HepG2 (cell line): Measurements from ENCODE around the gene SYNGR1. TPM values are rescaled to one million over a fixed set of nuclear protein-coding genes. Genes with fewer than 3 reads are reported as not detected.

Source experiments
- GABPA ChIP-seq, 2 experiments: IDR thresholded peaks; 2 replicates each; pipeline ENCODE4 v1.6.1; 2011 to 2016; ENCODE audit warnings: low read depth in 2 of 2, low read length in 1 of 2, missing biosample characterization in 1 of 2, missing genetic modification characterization in 1 of 2
- HCFC1 ChIP-seq: fragments of 150-350 bp; IDR thresholded peaks from 2 replicates; pipeline ENCODE4 v1.6.1; 2014; ENCODE audit warnings: low read depth, low read length
- HES4 ChIP-seq: sonication (generic); formaldehyde crosslinking; IDR thresholded peaks from 2 replicates; pipeline ENCODE4 v1.9.0; 2021; ENCODE audit warnings: mild to moderate bottlenecking, missing genetic modification reagents, borderline replicate concordance
- HNRNPL ChIP-seq: fragments of 200-400 bp; formaldehyde crosslinking; IDR thresholded peaks from 2 replicates; pipeline ENCODE4 v1.6.1; 2017; ENCODE audit warnings: mild to moderate bottlenecking, low read depth, low read length
- JDP2 ChIP-seq: sonication (generic); formaldehyde crosslinking; IDR thresholded peaks from 2 replicates; pipeline ENCODE4 v1.8.1; 2022; ENCODE audit warnings: missing genetic modification reagents, borderline replicate concordance
- NBN ChIP-seq: fragments of 450-650 bp; conservative IDR thresholded peaks from 2 replicates; pipeline ENCODE4 v1.6.1; 2017
- PITX1 ChIP-seq: sonication (generic); formaldehyde crosslinking; IDR thresholded peaks from 2 replicates; pipeline ENCODE4 v1.5.1; 2020; ENCODE audit warnings: mild to moderate bottlenecking, missing genetic modification reagents
- RBM22 ChIP-seq: fragments of 200-400 bp; formaldehyde crosslinking; optimal IDR thresholded peaks from 2 replicates; pipeline ENCODE3; 2017; ENCODE audit warnings: mild to moderate bottlenecking, low read length, moderate library complexity
- RCOR2 ChIP-seq: IDR thresholded peaks from 2 replicates; pipeline ENCODE4 v1.6.1; 2016; ENCODE audit warnings: missing biosample characterization, missing genetic modification reagents
- SKIL ChIP-seq: sonication (generic); formaldehyde crosslinking; IDR thresholded peaks from 2 replicates; pipeline ENCODE4 v1.8.0; 2022; ENCODE audit warnings: missing genetic modification reagents, mild to moderate bottlenecking, moderate library complexity, borderline replicate concordance
- ZNF207 ChIP-seq: fragments of 450-650 bp; IDR thresholded peaks from 2 replicates; pipeline ENCODE4 v1.6.1; 2016; ENCODE audit warnings: antibody characterized with exemption, borderline replicate concordance
- ZNF235 ChIP-seq: sonication (generic); formaldehyde crosslinking; IDR thresholded peaks from 2 replicates; pipeline ENCODE4 v1.8.1; 2023; ENCODE audit warnings: mild to moderate bottlenecking, missing genetic modification reagents, borderline replicate concordance
- ZNF354B ChIP-seq: sonication (generic); formaldehyde crosslinking; IDR thresholded peaks from 2 replicates; pipeline ENCODE4 v1.8.0; 2022; ENCODE audit warnings: mild to moderate bottlenecking, missing genetic modification reagents
- ZNF468 ChIP-seq: sonication (generic); formaldehyde crosslinking; IDR thresholded peaks from 2 replicates; pipeline ENCODE4 v1.8.0; 2022; ENCODE audit warnings: mild to moderate bottlenecking, moderate library complexity, missing genetic modification reagents
- ZNF512 ChIP-seq: sonication (generic); formaldehyde crosslinking; IDR thresholded peaks from 2 replicates; pipeline ENCODE4 v1.4.0; 2020; ENCODE audit warnings: mild to moderate bottlenecking, missing genetic modification reagents
- polyA plus RNA-seq, 8 experiments: library from polyadenylated mRNA; depleted of rRNA in 3 of 8; stranded (reverse) in 7 of 8; unstranded in 1 of 8; fragments of >200 nt; fragmentation: Illumina TruSeq in 4 of 8; extraction: Trizol in 4 of 8; gene quantifications; 2 replicates each; pipeline versions ENCODE4 v1.2.1 to v1.2.3, GENCODE V29; 2011 to 2016; ENCODE audit warnings: low read depth in 4 of 8, missing spikeins in 1 of 8, mixed read lengths in 1 of 8; ENCODE audit not compliant: insufficient read depth in 1 of 8
- total RNA-seq, 5 experiments: library from RNA; depleted of rRNA; stranded (reverse); fragments of >200 nt; fragmentation: Illumina TruSeq; extraction: Trizol; gene quantifications; 2 replicates each; pipeline ENCODE4 v1.2.3, GENCODE V29; 2016; ENCODE audit warnings: low read depth in 1 of 5
- TF ChIP-seq, protein P1 (sequence below): sonication (generic); formaldehyde crosslinking; IDR thresholded peaks from 2 replicates; pipeline ENCODE4 v1.4.0; 2020; ENCODE audit warnings: missing genetic modification reagents
- TF ChIP-seq, protein P2 (sequence below): sonication (generic); formaldehyde crosslinking; IDR thresholded peaks from 2 replicates; pipeline ENCODE4 v1.4.0; 2020; ENCODE audit warnings: missing genetic modification reagents
- TF ChIP-seq, protein P3 (sequence below): IDR thresholded peaks from 2 replicates; pipeline ENCODE4 v1.6.1; 2016; ENCODE audit warnings: missing genetic modification reagents, missing compliant biosample characterization
- TF ChIP-seq, protein P4 (sequence below): IDR thresholded peaks from 2 replicates; pipeline ENCODE4 v1.6.1; 2016; ENCODE audit warnings: control low read depth

SYNGR1 gene
- total and polyA plus RNA-seq, 2 of the 13 experiments (the other 11 are each of a cell fraction or from before 2014, with no cell fraction given), result 0.27 to 2.7 TPM

- TF ChIP-seq, protein P1, sequence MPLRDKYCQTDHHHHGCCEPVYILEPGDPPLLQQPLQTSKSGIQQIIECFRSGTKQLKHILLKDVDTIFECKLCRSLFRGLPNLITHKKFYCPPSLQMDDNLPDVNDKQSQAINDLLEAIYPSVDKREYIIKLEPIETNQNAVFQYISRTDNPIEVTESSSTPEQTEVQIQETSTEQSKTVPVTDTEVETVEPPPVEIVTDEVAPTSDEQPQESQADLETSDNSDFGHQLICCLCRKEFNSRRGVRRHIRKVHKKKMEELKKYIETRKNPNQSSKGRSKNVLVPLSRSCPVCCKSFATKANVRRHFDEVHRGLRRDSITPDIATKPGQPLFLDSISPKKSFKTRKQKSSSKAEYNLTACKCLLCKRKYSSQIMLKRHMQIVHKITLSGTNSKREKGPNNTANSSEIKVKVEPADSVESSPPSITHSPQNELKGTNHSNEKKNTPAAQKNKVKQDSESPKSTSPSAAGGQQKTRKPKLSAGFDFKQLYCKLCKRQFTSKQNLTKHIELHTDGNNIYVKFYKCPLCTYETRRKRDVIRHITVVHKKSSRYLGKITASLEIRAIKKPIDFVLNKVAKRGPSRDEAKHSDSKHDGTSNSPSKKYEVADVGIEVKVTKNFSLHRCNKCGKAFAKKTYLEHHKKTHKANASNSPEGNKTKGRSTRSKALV, result no peak
- TF ChIP-seq HNRNPL (0 out of 2 replicates have a peak, but pooled peaks have one; percentile 7), HCFC1 (no peak), RBM22 (peak; percentile 82), NBN (no peak), ZNF207 (no peak), ZNF235 (no peak), ZNF468 (CRISPR knock-in tag) (no peak), PITX1 (no peak), HES4 (CRISPR knock-in tag) (no peak), ZNF354B (no peak), GABPA (IDR thresholded peaks at IDR 0.05; ENCODE audit: low read depth, low read length) (no peak), GABPA (CRISPR knock-in tag; IDR thresholded peaks at IDR 0.05; ENCODE audit: low read depth) (no peak), RCOR2 (no peak), JDP2 (CRISPR knock-in tag) (no peak), SKIL (CRISPR knock-in tag) (no peak), ZNF512 (CRISPR knock-in tag) (no peak)
- TF ChIP-seq, protein P2, sequence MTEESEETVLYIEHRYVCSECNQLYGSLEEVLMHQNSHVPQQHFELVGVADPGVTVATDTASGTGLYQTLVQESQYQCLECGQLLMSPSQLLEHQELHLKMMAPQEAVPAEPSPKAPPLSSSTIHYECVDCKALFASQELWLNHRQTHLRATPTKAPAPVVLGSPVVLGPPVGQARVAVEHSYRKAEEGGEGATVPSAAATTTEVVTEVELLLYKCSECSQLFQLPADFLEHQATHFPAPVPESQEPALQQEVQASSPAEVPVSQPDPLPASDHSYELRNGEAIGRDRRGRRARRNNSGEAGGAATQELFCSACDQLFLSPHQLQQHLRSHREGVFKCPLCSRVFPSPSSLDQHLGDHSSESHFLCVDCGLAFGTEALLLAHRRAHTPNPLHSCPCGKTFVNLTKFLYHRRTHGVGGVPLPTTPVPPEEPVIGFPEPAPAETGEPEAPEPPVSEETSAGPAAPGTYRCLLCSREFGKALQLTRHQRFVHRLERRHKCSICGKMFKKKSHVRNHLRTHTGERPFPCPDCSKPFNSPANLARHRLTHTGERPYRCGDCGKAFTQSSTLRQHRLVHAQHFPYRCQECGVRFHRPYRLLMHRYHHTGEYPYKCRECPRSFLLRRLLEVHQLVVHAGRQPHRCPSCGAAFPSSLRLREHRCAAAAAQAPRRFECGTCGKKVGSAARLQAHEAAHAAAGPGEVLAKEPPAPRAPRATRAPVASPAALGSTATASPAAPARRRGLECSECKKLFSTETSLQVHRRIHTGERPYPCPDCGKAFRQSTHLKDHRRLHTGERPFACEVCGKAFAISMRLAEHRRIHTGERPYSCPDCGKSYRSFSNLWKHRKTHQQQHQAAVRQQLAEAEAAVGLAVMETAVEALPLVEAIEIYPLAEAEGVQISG, result no peak
- TF ChIP-seq, protein P3, sequence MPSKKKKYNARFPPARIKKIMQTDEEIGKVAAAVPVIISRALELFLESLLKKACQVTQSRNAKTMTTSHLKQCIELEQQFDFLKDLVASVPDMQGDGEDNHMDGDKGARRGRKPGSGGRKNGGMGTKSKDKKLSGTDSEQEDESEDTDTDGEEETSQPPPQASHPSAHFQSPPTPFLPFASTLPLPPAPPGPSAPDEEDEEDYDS (CRISPR knock-in tag), result no peak
- TF ChIP-seq, protein P4, sequence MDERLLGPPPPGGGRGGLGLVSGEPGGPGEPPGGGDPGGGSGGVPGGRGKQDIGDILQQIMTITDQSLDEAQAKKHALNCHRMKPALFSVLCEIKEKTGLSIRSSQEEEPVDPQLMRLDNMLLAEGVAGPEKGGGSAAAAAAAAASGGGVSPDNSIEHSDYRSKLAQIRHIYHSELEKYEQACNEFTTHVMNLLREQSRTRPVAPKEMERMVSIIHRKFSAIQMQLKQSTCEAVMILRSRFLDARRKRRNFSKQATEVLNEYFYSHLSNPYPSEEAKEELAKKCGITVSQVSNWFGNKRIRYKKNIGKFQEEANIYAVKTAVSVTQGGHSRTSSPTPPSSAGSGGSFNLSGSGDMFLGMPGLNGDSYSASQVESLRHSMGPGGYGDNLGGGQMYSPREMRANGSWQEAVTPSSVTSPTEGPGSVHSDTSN, result no peak
These were observed 32.6 kb upstream of the SYNGR1 start (continued) for GRCh38 chr22:39317084-39317774.
